Epithelial cell of prostate (primary cell): ENCODE data around the gene BMP4.
"Not testable (repeated sequence)": the region's sequence is repeated elsewhere in the genome, so short reads cannot be mapped to it uniquely, and the experiment has no call there.

ENCODE experiments used
- DNase-seq: peaks from one replicate; pipeline ENCODE4 v3.0.0-alpha.2; 2011; ENCODE audit warnings: low read depth, low spot score
- H3K27ac ChIP-seq: fragments of 450-650 bp; 2 replicates; pipeline ENCODE4 v1.5.1; 2017; ENCODE audit warnings: mild to moderate bottlenecking

BMP4 gene

DNA sequence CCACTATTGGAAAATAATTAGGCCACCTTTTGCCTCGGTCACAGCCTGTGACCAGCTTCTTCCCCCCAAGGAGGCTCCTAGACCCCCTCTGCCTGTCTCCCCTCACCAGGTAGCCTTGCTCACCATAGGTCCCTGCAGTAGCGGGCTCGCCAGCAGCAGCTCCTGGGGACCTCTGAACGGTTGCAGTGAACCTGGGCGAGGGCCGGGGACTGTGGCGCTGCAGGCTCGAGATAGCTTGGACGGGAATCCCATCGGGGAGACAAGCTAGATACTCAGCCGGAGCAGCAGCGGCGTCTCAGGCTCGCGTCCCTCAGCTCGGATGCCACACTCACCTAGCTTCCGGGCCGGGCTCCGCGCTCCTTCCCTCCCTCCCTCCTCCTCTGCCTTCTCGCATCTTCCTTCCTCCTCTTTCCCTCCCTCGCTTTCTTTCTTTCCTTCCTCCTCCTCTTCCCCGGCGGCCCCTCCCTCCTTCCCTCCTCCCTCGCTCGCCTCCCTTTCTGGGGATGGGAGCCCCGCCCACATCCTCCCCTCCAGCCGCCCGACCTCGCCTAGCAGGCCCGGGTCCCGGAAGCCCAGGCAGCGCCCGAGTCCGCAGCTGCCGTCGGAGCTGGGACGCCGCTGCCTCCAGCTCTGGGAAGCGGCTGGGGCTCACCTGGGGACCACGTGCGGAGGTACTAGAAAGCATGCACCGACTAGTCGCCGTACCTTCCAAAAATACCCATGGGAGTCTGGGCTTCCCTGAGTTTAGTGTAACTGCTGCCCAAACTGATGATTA, at the start of gene BMP4:
Gene BMP4 (minus strand): TSS at position 399 of the 775 bp plus-strand sequence. CDS start 4,603 bp downstream, outside the sequence.
- DNase-seq: no peak
- peak within 1 kb of the TSS; percentile 25 for H3K27ac ChIP-seq

- no peak overlapping the region for H3K27ac ChIP-seq
- DNase-seq: no peak
Observed at GRCh38 chr14:54003064-54003463, 46.4 kb upstream of the BMP4 start.

DNA sequence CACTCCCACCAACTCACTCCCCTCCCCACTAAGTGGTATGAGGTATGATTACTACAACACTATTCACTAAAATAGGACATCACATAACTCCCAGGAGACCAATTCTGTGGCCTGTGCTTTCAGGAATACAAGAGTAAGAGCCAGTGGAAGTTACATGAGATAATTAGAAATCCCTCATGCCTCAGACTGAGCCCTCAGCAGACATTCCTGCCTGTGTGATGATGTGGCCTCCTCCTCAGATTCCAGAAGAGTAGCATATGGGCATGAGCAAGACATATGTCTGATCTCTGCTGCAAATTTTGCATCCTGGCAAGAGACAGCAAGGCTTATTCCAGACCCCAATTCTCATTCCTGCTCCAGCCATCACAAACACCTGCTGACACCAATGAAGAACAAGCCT, 46.0 kb upstream of the BMP4 start:
- DNase-seq: no peak
- no peak overlapping the region for H3K27ac ChIP-seq

- H3K27ac ChIP-seq: no peak overlapping the region
- no peak for DNase-seq
Observed at GRCh38 chr14:54001189-54001878, 44.7 kb upstream of the BMP4 start.

GRCh38 chr14:54000341-54000811, 43.8 kb upstream of the BMP4 start:
- no peak overlapping the region for H3K27ac ChIP-seq
- no peak for DNase-seq

DNA sequence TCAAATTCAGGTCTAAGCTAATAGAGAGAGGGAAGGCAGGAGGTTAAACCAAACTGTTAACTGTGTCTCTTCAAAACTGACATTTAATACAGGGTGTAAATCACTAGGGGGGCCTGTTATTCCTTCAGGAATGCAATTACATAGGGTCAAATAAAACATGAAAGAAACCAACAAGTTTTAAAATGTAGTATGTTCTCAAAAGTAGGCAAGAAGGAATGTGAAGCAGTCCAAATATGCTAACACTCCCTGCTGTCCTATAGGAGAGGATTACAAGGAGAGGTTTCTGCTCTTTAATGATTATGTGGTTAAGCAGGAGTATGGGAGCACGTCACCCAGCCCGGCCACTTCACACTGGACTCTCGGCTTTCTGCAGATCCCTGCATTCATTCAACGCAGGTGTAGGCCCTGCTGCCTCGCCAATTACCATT, 42.5 kb upstream of the BMP4 start:
- DNase-seq: no peak
- H3K27ac ChIP-seq: no peak overlapping the region

DNA sequence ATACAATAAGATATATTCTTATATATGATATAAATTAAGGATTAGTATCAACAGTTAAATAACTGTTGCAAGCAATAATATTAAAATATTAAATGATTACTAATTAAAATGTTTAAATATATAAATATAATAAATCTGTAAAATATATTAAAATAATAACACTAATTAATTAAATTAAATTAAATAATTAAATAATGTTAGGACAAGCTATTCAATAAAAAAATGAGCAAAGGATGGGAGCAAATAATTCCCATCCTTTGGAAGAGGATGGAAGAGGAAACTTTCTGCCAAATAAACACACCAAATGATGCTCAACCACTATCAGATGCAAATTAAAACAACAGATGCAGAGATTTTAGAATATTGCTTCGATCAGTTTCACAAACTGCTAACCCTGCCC, 39.4 kb upstream of the BMP4 start:
- H3K27ac ChIP-seq: no peak overlapping the region
- no peak for DNase-seq

- H3K27ac ChIP-seq: peak overlapping the region; percentile 34
- no peak for DNase-seq
Observed at GRCh38 chr14:53993920-53994607, 37.4 kb upstream of the BMP4 start.

DNA sequence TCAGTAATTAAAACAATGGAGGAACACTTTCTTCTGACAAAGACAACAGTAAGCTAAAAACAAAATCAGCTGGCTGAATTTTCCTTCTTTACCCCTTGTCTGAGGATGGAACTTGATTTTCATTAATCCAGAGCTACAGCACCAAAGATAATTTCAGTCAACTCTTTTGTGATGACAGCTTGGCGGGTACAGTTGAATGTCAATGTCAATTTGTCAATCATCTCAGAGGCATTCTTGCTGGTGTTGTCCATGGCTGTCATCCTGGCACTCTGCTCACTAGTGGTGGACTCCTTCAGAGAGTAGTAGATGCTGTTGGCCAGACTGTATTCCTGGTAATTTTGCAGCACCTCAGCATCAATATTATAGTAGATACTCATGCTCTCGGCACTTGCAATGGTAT, 34.4 kb upstream of the BMP4 start:
- DNase-seq: no peak

GRCh38 chr14:53986718-53987117, 30.1 kb upstream of the BMP4 start:
- DNase-seq, H3K27ac ChIP-seq: not testable (repeated sequence)

More for the DNA sequence above, 34.4 kb upstream of the BMP4 start:
- H3K27ac ChIP-seq: no peak overlapping the region

DNA sequence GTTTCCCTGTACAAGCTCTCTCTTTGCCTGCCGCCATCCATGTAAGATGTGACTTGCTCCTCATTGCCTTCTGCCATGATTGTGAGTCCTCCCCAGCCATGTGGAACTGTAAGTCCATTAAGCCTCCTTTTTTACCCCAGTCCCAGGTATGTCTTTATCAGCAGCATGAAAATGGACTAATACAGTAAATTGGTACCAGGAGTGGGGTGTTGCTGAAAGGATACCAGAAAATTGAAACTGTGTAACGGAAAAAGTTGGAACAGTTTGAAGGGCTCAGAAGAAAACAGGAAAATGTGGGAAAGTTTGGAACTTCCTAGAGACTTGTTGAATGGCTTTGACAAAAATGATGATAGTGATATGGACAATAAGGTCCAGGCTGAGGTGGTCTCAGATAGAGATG, 28.3 kb upstream of the BMP4 start:
- not testable (repeated sequence) for DNase-seq, H3K27ac ChIP-seq

- no peak for DNase-seq
- H3K27ac ChIP-seq: no peak overlapping the region
Observed at GRCh38 chr14:53983112-53983511, 26.5 kb upstream of the BMP4 start.

DNA sequence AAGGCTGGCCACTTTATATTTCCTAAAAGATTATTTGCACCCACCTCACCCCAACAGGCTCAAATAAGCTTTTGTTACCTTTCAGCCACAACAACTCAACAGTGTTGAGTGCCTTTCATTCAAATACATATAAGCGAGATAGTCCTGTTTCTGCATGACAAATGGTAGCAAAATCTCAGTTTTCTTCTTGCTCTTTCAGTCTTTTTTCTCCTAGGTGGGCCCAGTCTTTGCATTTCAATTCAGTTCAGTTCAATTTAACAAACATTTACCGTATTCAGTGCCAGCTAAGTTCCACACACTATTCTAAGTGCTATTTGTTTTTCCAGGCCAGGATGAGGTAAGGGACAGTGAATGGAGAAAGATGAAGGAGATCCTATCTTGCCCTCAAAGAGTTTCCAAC, 25.9 kb upstream of the BMP4 start:
- no peak for DNase-seq
- H3K27ac ChIP-seq: no peak overlapping the region

GRCh38 chr14:53979747-53980642, 23.4 kb upstream of the BMP4 start:
- H3K27ac ChIP-seq: no peak overlapping the region
- no peak for DNase-seq

DNA sequence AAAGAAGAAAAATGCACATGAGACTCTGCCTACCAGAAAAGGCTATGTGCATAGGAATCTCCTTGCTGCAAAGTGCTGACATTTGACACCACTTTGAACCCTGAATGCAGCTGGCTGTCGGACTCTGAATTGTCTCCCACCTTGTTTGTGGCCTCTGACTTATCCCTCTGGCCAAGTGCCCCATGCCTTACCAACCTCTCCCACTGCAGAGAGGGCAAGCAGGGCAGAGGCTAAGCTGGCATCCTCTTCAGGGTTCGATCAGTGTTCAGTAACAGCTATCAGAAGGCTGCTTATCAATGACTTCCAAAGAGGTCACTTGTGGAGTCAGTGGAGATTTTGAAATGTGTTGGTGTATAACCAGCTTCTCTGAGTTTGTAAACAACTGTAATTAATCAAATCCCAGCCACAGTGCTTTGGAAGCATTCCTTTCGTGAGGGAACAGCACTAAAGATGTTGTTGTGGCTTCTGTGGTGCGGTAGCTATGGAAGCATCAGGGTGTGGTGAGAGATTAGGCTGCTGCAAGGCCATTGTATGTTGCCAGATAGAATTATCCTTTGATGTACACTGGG, 22.6 kb upstream of the BMP4 start:
- no peak overlapping the region for H3K27ac ChIP-seq
- no peak for DNase-seq

- no peak overlapping the region for H3K27ac ChIP-seq
- DNase-seq: no peak
Observed at GRCh38 chr14:53978194-53978593, 21.6 kb upstream of the BMP4 start.

GRCh38 chr14:53975444-53975843, 18.8 kb upstream of the BMP4 start:
- no peak overlapping the region for H3K27ac ChIP-seq
- no peak for DNase-seq

- DNase-seq: no peak
- H3K27ac ChIP-seq: no peak overlapping the region
Observed at GRCh38 chr14:53971521-53971920, 14.9 kb upstream of the BMP4 start.

DNA sequence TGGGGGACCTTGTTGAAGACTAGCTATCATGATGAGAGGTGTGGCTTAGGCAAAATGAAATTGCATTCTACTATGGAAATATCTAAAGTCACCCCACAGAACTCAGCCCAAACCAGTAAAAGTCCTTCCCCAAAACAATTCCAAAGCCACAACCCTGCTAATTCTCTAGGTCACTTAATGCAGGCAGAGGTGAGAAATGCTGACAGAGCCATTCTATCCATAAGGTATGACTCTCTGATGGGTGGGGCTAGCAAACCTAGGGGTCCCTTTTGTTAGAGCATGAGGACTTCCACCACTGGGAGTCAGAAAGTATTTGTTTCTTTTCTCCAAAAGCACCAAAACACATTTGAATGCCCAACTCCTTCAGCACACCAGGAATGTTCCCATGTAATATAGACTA, 12.7 kb upstream of the BMP4 start:
- no peak for DNase-seq
- H3K27ac ChIP-seq: no peak overlapping the region

- no peak overlapping the region for H3K27ac ChIP-seq
- no peak for DNase-seq
Observed at GRCh38 chr14:53968726-53969125, 12.1 kb upstream of the BMP4 start.
